ENCODE measurements around the gene BTBD9.
A peak's percentile ranks its signal among the peaks of the same experiment; 100 is the strongest.

The BTBD9 gene

DNA sequence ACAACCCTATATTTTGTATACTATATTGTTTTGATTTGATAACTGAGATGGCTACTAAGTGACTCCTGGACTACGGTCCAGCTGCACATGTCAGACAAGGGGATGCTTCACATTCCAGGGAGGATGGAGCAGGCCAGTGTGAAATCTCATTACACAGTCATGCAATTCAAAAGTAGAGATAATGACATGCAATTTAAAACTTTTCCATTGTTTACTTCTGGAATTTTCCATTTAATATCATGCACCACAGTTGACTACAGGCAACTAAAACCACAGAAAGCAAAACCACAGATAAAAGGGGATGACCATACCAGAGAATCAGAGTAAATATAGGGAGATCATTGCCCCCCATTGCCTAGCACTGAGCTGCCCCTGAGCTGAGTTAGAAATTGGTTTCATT lies 366.4 kb downstream of the BTBD9 start:
- no peak for DNase-seq

- DNase-seq, result no peak
Observed at GRCh38 chr6:38272222-38272621, 367.5 kb downstream of the BTBD9 start.

DNA sequence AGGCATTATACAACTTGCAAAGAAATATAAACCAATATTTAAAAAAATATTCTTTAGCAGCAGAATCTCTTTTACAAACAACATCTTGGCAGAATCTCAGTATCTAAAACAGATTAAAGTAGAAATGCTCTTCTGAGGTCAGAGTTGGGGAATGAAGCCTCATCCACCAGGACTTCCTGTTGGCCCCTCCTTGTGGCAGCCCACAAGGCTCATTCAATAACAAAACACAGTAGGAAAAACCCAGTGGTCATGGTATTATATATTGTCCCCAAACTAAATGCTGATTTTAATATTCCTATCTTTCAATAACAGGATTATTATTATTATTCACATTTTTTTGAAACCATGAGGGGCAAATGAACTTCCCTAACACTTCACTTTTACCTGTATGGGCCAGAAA lies 368.6 kb downstream of the BTBD9 start:
- DNase-seq, result no peak

DNA sequence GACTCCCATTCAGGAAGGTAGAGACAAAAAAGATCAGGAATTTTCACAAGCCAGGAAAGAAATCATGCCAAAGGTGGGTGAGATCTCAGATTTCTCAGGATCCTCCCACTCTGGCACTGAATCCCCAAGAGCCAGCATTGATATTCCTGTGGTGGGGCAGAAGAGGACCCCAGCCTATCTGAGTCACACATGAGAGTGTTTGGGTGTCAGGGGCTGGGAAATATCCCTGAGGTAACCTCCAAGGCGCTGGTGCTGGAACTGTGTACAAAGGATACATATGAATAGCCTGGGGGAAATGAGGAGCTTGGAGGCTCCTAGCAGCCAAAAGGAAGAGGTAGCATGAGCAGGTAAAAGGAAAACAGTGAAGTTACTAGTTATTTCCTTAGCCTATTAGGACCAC lies 369.4 kb downstream of the BTBD9 start:
- no peak for DNase-seq

DNA sequence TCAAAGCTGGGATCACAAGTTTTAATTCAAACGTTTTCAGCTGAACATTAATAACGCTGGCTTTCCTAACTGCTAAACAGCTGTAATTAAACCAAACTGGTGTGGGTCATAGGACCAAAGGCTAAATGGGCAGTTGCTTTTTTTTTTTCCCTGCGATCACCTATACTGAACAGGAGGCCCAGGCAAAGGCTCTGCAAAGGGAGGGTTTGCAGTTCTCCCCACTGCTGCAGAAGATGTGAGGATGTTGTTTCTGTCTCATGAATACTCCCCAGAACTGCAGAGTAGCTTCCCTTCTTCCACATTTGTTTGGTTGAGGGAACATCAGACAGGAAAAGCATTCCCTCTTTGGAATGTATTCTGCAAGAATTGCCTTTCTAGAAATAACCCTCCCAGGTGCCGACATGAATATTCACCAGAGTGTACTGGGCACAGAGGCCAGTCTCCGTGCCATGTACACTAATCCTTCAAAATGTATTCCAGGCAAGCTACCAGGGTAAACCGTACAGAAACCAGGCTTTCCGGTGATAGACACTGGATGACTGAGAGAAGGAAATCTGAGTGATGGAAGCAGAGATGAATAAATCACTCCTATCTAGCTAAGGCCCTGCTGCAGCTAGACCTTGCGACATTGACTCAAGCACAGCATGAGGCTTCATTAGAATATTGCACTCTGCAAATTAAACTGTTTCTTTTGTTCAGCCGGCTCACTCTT lies 370.1 kb downstream of the BTBD9 start:
- no peak for DNase-seq

DNA sequence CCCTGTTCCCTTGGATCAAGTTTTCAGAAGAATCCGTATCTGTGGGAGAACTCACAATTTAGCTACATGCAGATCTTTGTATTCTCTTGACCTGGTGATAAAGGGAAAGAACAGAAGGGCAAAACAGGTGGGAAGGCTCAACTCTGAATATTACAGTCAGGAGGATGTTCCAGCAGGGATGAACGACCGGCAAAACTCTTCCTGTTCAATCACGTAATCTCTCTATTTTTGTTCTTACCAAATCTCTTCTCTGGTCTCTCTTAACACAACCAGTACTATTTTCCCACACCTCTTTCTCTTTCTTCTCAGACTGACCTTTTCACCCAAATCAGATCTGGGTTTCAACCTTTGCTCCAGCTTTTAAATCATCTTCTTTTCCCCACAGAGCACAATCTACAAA lies 371.4 kb downstream of the BTBD9 start:
- no peak for DNase-seq

DNA sequence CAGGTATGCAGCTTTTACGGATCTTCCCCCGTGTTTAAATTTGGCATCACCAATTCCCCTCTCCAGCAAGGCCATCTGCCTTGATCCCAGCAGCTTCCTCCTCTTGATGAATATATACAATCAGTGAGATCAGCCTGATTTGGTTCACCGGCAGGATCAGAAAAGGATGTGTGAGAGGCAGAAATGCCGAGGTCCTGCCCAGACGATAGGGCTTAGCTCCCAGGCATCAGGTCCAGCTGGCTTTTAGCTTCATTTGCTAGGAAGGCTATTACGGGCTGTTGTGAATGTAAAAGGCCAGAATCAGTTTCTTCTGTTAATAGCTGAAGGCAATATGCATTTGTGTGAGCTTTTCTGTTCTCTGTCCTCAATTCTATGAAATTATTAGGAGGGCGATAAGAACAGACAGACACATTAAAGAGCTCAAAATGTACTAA lies 372.8 kb downstream of the BTBD9 start:
- DNase-seq, result no peak

- no peak for DNase-seq
Observed at GRCh38 chr6:38264605-38265004, 375.1 kb downstream of the BTBD9 start.

DNA sequence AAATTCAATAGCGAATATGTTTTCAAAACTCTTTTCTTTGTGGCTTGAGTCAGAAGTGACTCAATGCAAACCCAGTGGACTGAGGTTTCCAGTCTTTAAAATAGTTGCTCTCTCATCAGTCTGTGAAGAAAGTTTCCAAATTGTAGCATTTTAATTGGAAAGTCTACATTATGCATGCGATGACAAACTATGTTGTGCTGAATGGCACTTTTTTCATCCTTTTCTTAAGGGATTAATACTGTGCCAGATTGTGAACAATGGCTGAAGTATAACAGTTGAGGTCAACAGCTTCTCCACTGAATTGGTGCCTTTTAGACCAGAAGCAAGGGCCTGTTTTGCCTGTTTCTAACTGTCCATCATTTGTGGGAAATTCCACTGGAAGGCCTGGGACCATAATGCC lies 377.1 kb downstream of the BTBD9 start:
- DNase-seq, result no peak

- no peak for DNase-seq
Observed at GRCh38 chr6:38262026-38262425, 377.7 kb downstream of the BTBD9 start.

DNA sequence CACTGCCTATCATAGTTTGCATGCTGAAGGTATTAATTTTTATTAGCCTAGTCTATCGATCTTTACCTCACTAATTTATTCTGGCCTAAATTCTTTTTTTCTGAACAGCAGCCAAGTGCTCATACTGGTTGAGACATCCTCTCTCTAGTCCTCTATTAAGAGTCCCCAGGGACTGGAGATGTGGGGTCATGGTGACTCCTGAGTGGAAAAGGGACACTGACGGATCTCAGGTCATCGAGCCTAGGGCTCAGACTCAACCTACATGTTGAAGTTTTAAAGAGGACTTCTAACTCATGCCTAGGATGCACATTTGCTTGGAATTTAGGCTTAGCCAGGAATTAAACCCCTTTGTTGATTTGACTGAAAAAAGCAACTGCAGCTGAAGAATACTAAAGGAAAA lies 378.1 kb downstream of the BTBD9 start:
- no peak for DNase-seq

- no peak for DNase-seq
Observed at GRCh38 chr6:38259736-38260135, 380.0 kb downstream of the BTBD9 start.

GRCh38 chr6:38248500-38249234 lies 391.1 kb downstream of the BTBD9 start:
- no peak for DNase-seq

GRCh38 chr6:38245295-38245694 lies 394.4 kb downstream of the BTBD9 start:
- DNase-seq, result no peak

GRCh38 chr6:38244869-38245268 lies 394.9 kb downstream of the BTBD9 start:
- DNase-seq, result no peak

GRCh38 chr6:38241200-38241871 lies 398.4 kb downstream of the BTBD9 start:
- DNase-seq, result no peak

GRCh38 chr6:38239719-38240451 lies 399.8 kb downstream of the BTBD9 start:
- peak; percentile 86 for DNase-seq

DNA sequence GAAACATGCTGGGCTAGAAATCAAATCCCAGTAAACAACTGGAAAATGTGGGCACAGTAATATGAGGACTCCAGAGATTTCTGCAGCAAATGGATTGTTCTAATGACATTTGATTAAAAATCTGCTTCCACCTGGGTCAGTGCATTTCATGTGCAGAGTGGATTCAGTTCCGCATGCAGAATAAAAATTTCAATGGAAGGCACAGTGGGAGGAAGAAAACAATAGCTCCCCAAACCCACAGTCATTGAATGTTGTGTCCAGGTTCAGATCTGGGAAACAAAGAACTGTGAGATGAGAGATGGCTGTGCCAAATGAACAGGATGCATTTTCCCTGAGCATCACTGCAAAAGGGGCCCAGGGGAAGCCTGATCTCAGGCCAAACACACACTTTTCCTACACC lies 403.1 kb downstream of the BTBD9 start:
- DNase-seq, result no peak

- no peak for DNase-seq
Observed at GRCh38 chr6:38234934-38235682, 404.6 kb downstream of the BTBD9 start.

DNA sequence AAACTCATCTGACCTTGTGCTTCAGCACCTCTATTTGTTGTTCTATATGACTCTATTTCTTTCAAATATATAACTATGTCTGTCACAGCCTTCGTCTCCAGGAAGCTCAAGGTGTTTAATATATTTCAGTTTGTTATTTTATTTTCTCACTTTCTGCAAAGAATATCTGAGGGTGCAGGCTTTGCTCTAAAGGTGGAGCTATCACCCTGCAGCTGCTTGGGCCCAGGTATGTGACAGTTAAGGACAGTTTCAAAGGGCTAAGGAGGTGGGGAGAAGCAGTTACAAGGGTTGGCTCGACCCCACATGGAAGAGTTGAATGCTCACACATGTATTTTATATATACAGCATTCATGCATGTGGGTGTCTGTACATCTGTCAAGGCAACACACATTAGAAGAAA lies 405.6 kb downstream of the BTBD9 start:
- DNase-seq, result no peak

- no peak for DNase-seq
Observed at GRCh38 chr6:38233161-38233791, 406.5 kb downstream of the BTBD9 start.

DNA sequence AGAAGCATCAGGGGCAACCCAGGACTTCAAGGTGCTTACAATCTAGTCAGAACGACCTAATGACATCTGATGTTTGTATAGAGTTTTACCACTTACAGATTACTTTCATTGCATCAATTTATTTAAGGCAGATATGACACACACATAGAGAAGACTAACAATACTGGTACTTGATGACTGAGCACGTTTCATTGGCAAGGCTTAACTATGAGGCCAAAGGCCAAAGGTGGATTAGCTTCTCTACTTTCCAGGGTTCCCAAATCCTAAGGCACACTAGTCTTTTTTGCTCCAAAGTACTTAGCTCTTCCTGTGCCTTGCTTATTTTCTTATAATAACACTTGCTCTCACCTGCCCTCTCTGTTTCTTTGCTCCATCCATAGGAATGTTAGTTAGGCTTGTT lies 414.0 kb downstream of the BTBD9 start:
- no peak for DNase-seq

Data from NCI-H2029 treated with DMSO at 0.1 percent for 48 hours (cell line).